Activated T-helper 1 cell treated with anti-CD3 and anti-CD28 coated beads, Interleukin-12 subunit alpha, Interleukin-12 subunit beta, Interleukin-2, Interleukin-4 antibody, amounts not matched to agents 30 ng/mL and 10 ng/mL and 1 ng/mL, durations not matched to agents 14 hours and 24 hours and 36 hours (primary cell): ENCODE data around the gene THOC7. TPM values are rescaled to one million over a fixed set of nuclear protein-coding genes. Genes with fewer than 3 reads are reported as not detected.

Experiments used
- DNase-seq: peaks from one replicate; pipeline ENCODE4 v3.0.0; 2021; ENCODE audit warnings: low spot score
- H3K27ac Mint-ChIP-seq: one replicate; pipeline ENCODE4 v1.8.0; 2021; ENCODE audit warnings: mild to moderate bottlenecking, mixed read lengths
- H3K27me3 Mint-ChIP-seq: one replicate; pipeline ENCODE4 v1.8.0; 2022; ENCODE audit warnings: mild to moderate bottlenecking, moderate library complexity, mixed read lengths; ENCODE audit not compliant: insufficient read depth
- H3K36me3 Mint-ChIP-seq: one replicate; pipeline ENCODE4 v1.8.0; 2021; ENCODE audit warnings: low read depth, mixed read lengths
- H3K4me1 Mint-ChIP-seq: one replicate; pipeline ENCODE4 v1.8.0; 2021; ENCODE audit warnings: low read depth, mixed read lengths
- H3K4me3 Mint-ChIP-seq: one replicate; pipeline ENCODE4 v1.8.0; 2021; ENCODE audit warnings: mild to moderate bottlenecking, moderate library complexity, mixed read lengths
- H3K9me3 Mint-ChIP-seq: one replicate; pipeline ENCODE4 v1.8.0; 2021; ENCODE audit warnings: mixed read lengths
- intact Hi-C: fragments of 100-400 bp; cut with micrococcal nuclease; formaldehyde crosslinking; loops from one replicate; pipeline ENCODE4 v1.15.1; 2024
- total RNA-seq: library from RNA; stranded (reverse); gene quantifications from 2 replicates; pipeline ENCODE4 v1.2.3, GENCODE V29; 2022

THOC7 gene
- total RNA-seq, 1 donor from 2014 or later: 100 TPM

DNA sequence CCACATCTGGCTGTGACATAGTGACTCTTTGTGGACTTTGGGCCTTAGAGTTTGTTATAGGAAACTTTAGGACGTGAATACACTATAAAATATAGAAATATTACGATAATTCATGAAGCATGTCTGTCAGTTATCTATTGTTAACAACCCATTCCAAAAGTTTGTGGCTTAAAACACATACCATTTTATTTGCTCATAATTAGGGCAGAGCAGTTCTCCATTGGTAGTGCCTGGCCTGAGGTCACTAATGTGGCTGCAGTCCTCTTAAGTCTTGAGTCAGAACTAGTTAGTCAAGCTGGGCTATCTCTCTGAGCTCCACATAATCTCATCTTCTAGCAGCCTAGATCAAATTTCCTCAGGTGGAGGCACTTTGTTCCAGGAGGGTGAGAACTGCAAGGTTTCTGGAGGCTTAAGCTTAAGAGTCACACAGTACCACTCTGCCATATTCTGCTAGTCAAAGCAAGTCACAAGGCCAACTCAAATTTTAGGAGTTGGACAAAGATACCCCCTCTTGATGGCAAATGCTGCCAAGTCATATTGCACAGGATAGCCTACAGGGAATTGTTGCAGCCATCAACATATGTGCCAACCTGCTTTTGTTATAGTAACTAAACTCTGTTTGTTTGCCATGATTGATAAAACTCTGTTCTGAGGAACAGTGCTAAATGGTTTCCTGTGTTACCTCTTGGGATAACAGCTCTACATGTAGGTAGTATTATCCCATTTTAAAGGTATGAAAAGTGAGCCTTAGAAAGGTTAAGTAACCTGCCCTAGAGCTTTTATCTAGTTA lies 8.7 kb upstream of the THOC7 start:
- no peak for DNase-seq
- Mint-ChIP-seq H3K4me1 (peaks cover 37% of the 10 kb centered on the region), H3K4me3 (no peak overlapping the region), H3K36me3 (peaks cover 7% of the 10 kb centered on the region), H3K9me3 (no peaks in the 10 kb centered on the region), H3K27ac (no peak overlapping the region), H3K27me3 (no peaks in the 10 kb centered on the region)
- intact Hi-C loops: no loop called here

DNA sequence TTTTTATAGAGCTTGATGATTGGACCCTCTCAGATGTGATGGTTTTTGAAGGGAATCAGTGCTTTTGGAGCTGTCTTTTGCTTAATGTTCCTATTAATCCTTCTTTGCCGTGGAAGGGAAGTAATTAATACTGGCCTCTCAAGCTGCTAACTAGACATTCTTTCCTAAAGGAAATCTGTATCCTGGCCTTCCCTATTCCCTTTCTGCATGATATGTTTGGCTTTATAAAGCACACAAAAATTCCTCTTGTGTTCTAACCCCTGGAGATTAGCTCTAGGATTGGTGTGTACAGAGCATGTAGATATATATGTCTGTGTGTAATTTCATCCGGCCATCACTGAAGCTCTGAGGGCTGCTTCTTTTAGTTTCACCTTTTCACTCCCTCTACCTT lies 7.0 kb upstream of the THOC7 start:
- H3K27ac Mint-ChIP-seq: no peak overlapping the region
- no peak overlapping the region for H3K4me3 Mint-ChIP-seq
- H3K36me3 Mint-ChIP-seq: peaks cover 12% of the 10 kb centered on the region
- no peaks in the 10 kb centered on the region for H3K27me3 Mint-ChIP-seq
- H3K4me1 Mint-ChIP-seq: peaks cover 34% of the 10 kb centered on the region
- no peaks in the 10 kb centered on the region for H3K9me3 Mint-ChIP-seq
- intact Hi-C loops: no loop called here
- no peak for DNase-seq

DNA sequence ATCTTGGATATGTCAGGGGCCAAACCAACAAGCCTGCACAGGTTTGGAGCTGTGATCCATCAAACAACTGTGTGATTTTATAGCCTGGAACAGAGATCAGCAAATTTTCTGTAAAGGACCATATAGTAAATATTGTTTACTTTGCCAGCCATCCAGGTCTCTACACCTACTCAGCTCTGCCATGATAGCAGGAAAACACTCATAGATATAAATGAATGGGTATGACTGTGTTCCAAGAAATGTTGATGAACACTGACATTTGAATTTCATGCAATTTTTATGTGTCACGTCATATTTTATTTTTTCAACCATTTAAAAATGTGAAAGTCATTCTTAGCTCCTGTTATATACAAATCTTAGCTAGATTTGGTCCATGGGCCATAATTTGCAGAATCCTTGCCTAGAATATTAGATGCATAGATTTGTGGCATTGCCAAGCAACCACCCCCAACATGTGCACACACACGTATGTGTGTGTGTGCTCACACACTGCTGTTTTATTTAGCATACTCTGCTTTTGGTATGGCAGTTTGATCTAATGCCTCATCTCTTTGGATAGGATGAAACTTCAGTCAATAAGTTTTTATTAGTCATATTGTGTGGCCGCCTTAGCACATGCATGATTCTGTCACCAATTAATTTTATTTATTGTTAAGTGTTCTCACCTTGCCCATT lies 6.5 kb upstream of the THOC7 start:
- no peaks in the 10 kb centered on the region for H3K9me3 Mint-ChIP-seq
- H3K27me3 Mint-ChIP-seq: no peaks in the 10 kb centered on the region
- H3K4me1 Mint-ChIP-seq: peaks cover 35% of the 10 kb centered on the region
- no peak for DNase-seq
- no peak overlapping the region for H3K27ac Mint-ChIP-seq
- intact Hi-C loops: no loop called here
- H3K4me3 Mint-ChIP-seq: no peak overlapping the region
- peaks cover 15% of the 10 kb centered on the region for H3K36me3 Mint-ChIP-seq

DNA sequence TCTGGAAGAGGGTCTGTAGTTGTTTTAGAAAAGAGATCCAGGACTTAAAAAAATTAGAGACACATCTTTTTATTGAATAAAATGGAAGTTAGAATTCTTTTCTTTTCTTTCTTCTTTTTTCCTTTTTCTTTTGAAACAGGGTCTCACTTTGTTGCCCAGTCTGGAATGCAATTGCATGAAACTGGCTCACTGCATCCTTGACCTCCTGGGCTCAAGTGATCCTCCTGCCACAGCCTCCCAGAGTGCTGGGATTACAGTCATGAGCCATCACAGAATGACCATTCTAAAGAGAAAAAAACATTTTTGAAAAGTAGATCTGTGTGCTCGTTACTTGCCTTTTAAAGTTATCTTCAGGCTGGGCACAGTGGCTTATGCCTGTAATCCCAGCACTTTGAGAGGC lies 3.6 kb upstream of the THOC7 start:
- H3K9me3 Mint-ChIP-seq: no peaks in the 10 kb centered on the region

DNA sequence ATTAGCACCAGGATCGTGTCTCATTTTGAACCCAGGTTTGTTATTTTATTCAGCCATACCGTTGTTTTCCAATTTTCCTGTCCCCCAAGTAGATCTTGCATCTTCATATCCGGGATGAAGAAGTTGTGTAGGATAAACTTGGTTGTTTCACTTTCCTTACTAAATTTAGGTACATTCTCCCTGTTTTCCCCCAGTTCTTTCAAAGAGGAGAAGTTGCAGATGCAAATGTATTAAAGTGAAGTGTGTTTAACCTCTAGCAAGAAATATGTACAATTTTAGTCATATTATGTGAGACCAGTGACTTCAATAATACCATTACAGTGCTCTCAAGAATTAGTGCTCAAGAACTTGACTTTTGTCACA lies 1.3 kb upstream of the THOC7 start:
- intact Hi-C loops: loop anchor here (1.0 to 5.0 kb wide), 5 partner anchors 46 to 617 kb away; partner anchors contain the start of gene PSMD6
- H3K27ac Mint-ChIP-seq: peak overlapping the region; percentile 94
- H3K9me3 Mint-ChIP-seq: no peaks in the 10 kb centered on the region
- H3K27me3 Mint-ChIP-seq: no peaks in the 10 kb centered on the region
- peak overlapping the region; percentile 91 for H3K4me3 Mint-ChIP-seq
- DNase-seq: no peak
- peaks cover 60% of the 10 kb centered on the region for H3K4me1 Mint-ChIP-seq
- H3K36me3 Mint-ChIP-seq: peaks cover 24% of the 10 kb centered on the region

More for the DNA sequence above, 3.6 kb upstream of the THOC7 start:
- intact Hi-C loops: no loop called here
- Mint-ChIP-seq H3K4me3 (no peak overlapping the region), H3K36me3 (peaks cover 23% of the 10 kb centered on the region), H3K4me1 (peaks cover 49% of the 10 kb centered on the region), H3K27ac (no peak overlapping the region), H3K27me3 (no peaks in the 10 kb centered on the region)
- DNase-seq: no peak

DNA sequence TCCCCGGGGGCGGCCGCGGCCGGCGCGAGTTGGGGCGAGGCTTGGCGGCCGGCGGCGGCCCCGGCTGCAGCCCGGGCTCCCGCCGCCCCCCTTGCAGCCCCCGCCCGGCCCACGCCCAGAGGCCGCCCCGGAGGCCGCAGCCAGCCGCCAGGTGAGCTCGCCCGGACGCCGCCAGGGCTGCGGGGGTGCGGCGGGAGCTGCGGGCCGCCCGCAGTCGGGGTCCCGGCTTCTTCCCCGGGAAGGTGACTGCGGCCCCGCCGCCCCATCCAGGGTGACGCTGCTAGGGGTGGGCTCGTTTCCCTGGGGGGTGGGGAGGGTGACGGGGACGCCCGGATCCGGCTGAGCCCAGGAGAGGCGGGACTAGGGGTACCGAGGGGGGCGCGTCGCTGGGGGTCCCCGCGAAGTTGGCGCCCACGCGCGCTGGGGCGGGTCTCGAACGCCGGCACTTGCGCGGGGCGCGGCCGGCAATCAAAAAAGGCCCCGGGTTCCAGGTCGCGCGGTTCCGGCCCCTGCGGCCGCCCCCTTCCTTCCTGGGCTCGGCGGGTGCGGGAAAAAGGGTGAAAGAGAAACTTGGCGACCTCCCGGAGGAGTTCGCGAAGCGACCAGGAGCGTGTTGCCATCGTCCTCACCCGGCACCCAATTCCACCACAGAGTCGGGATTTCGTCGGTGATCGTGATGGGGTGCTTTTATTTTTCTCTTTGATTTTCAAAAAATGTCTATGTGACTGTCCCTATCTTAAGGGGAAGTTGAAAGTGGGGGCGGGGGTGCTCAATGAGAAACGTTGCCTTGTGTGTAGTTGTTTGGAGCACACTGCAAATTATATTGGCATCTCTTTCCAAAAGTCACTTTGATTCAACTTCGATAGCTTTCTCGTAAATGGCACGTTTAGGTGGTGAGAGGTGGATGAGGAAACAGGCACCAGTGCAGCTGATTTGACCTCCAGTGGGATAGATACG lies 681 bp upstream of the THOC7 start:
- peaks cover 24% of the 10 kb centered on the region for H3K36me3 Mint-ChIP-seq
- peak; percentile 38 for DNase-seq
- peaks cover 64% of the 10 kb centered on the region for H3K4me1 Mint-ChIP-seq
- peak overlapping the region; percentile 91 for H3K4me3 Mint-ChIP-seq
- H3K27me3 Mint-ChIP-seq: no peaks in the 10 kb centered on the region
- peak overlapping the region; percentile 94 for H3K27ac Mint-ChIP-seq
- no peaks in the 10 kb centered on the region for H3K9me3 Mint-ChIP-seq
- intact Hi-C loops: loop anchor here (1.0 to 5.0 kb wide), 5 partner anchors 47 to 618 kb away; partner anchors contain the start of gene PSMD6

DNA sequence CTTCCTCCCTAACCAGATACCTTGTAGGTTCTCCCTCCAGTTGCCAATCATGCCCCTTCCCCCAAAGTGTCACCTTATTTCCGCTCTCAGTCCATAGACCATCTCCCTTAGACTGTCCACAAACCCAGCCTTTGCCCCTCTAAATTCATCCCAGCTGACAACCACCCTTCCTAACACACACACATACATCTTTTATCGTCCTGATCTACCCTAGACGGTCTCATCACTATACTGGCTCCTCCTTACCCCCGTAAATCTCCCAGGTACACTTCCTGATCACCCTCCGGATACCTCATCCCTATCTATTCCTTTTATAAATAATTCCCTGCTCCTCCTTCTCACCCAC lies 828 bp downstream of the THOC7 start:
- peak overlapping the region; percentile 85 for H3K4me3 Mint-ChIP-seq
- no peak for DNase-seq
- peak overlapping the region; percentile 73 for H3K27ac Mint-ChIP-seq
- no peaks in the 10 kb centered on the region for H3K27me3 Mint-ChIP-seq
- H3K4me1 Mint-ChIP-seq: peaks cover 63% of the 10 kb centered on the region
- intact Hi-C loops: loop anchor here (5.0 kb wide), 2 partner anchors 105 to 620 kb away; no protein-coding TSS in a partner anchor
- H3K9me3 Mint-ChIP-seq: no peaks in the 10 kb centered on the region
- peaks cover 20% of the 10 kb centered on the region for H3K36me3 Mint-ChIP-seq

DNA sequence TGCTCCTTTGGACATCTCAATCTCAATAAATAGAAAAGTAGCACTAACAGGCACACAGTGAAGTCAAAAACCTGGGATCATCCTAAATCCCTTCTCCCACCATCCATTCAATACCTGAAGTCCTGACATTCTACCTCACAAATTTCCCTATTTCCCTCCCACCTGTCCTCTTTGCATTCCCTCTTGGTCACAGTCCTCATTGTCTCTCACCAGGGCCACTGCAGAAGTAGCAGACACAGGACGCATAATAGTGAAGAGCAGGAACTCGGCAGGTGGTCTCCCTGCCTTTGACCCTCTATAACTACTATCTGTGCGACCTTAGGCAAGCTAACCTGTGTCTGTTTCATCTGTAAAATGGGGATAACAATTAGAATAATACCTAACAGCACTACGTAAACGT lies 2.3 kb downstream of the THOC7 start:
- Mint-ChIP-seq H3K4me3 (peak overlapping the region; percentile 13), H3K27me3 (no peaks in the 10 kb centered on the region), H3K9me3 (no peaks in the 10 kb centered on the region), H3K27ac (no peak overlapping the region), H3K36me3 (peaks cover 13% of the 10 kb centered on the region), H3K4me1 (peaks cover 59% of the 10 kb centered on the region)
- intact Hi-C loops: loop anchor here (5.0 kb wide), 2 partner anchors 106 to 621 kb away; no protein-coding TSS in a partner anchor
- no peak for DNase-seq

DNA sequence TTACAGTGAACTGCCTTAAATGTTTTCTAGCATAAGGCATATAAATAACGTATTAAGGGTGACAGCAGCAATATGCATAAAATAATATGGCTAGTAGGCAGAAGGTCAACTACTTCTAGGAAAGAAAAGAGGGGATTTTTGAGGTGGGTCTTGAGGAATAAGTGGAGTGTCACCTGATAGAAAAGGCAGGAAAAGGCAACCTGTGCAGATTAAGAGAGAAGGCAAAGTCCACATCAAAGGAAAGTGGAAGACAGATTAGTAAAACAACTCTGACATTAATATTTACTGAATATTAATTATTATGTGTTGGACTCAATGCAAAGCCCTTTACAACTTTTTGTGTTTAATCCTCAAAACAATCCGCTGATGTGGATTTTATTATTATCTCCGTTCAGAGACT lies 2.8 kb downstream of the THOC7 start:
- DNase-seq: no peak
- H3K27me3 Mint-ChIP-seq: no peaks in the 10 kb centered on the region
- H3K4me3 Mint-ChIP-seq: peak overlapping the region; percentile 9
- H3K9me3 Mint-ChIP-seq: no peaks in the 10 kb centered on the region
- H3K4me1 Mint-ChIP-seq: peaks cover 63% of the 10 kb centered on the region
- intact Hi-C loops: loop anchor here (5.0 kb wide), 2 partner anchors 107 to 622 kb away; no protein-coding TSS in a partner anchor
- no peak overlapping the region for H3K27ac Mint-ChIP-seq
- H3K36me3 Mint-ChIP-seq: peaks cover 12% of the 10 kb centered on the region

DNA sequence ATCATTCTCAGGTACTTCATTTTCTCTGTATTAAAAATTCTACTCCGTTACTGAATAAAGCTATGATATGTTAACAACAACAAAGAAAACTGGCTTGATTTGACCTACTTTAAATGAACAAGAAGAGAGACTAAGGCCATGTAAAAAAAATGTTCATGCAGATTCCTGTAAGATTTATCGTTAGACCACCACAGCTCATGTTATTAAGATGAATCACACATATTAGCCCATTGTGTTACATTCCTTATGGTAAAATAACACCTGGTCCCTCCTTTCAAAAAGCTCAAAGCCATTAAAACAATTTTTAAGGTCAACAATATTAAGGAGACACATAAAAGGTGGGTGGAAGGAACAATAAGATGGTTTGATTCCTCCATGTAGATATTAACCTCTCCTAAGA lies 6.3 kb downstream of the THOC7 start:
- no peaks in the 10 kb centered on the region for H3K9me3 Mint-ChIP-seq
- no peak for DNase-seq
- no peak overlapping the region for H3K4me3 Mint-ChIP-seq
- no peaks in the 10 kb centered on the region for H3K27me3 Mint-ChIP-seq
- H3K4me1 Mint-ChIP-seq: peaks cover 55% of the 10 kb centered on the region
- intact Hi-C loops: no loop called here
- H3K36me3 Mint-ChIP-seq: peaks cover 3% of the 10 kb centered on the region
- no peak overlapping the region for H3K27ac Mint-ChIP-seq

DNA sequence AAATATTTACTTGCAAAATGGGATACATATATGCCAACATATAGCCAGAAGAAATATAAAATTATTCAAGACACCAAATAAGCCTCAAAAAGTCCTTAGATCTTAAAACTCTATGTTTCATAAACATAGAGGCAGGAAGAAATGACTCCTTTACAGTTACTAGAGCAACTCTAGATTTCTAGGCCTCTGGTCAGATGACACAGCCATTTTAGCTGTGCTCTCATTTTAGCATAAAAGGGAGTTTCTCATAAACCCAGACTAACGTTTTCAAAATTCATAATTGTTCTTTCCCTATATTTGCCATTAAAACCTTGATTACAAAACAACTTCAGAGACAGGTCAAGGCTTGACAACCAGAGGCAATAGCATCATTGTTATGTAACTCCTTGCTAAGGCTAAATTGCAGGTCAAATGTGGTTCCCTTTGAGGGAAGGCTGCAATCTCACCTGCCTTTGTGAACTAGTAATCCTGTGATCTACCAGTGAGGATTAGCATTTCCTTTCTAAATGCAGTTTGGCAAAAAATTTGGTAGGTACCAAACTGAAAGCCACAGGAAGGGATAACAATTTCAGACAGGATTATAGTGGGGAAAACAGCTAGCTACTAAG lies 8.2 kb downstream of the THOC7 start:
- DNase-seq: no peak
- no peaks in the 10 kb centered on the region for H3K9me3 Mint-ChIP-seq
- no peak overlapping the region for H3K4me3 Mint-ChIP-seq
- peaks cover 4% of the 10 kb centered on the region for H3K36me3 Mint-ChIP-seq
- H3K27me3 Mint-ChIP-seq: no peaks in the 10 kb centered on the region
- H3K27ac Mint-ChIP-seq: no peak overlapping the region
- H3K4me1 Mint-ChIP-seq: peaks cover 42% of the 10 kb centered on the region
- intact Hi-C loops: no loop called here

DNA sequence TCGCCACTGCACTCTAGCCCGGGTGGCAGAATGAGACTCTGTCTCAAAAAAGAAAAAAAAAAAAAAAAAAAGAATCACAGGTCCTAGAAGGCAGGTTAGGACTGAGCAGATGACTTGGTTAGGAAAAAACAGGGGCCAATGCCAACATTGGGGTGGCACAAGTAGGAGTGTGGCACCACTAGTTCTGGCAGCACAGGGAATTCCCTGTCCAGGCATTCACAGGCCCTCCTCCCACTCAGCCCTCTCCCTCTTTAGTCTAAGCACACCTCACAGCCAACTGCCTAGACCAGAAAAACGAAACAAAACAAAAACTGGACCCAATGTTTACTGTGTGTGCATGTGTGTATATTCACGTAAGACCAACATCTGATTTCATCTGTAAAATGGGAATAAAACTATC lies 10.5 kb downstream of the THOC7 start:
- Mint-ChIP-seq H3K27me3 (no peaks in the 10 kb centered on the region), H3K4me1 (peaks cover 23% of the 10 kb centered on the region)
- intact Hi-C loops: no loop called here

More for the DNA sequence above, 10.5 kb downstream of the THOC7 start:
- Mint-ChIP-seq H3K9me3 (no peaks in the 10 kb centered on the region), H3K27ac (no peak overlapping the region), H3K36me3 (peaks cover 4% of the 10 kb centered on the region), H3K4me3 (no peak overlapping the region)
- DNase-seq: no peak
